Calu3 (cell line): ENCODE data around the gene RGS17. TPM values are rescaled to one million over a fixed set of nuclear protein-coding genes. Genes with fewer than 3 reads are reported as not detected.
A peak's percentile ranks its signal among the peaks of the same experiment; 100 is the strongest.

ENCODE experiments used
- BruUV-seq: library from RNA; stranded (reverse); fragments of 400-500 nt; replicated peaks from 2 replicates; lab custom pipeline; 2021; lab: Mats Ljungman, UMichigan
- CTCF ChIA-PET: fragments of 300-600 bp; sonication (Branson Sonifier 250); formaldehyde crosslinking; loops from one replicate; lab custom pipeline; 2022; ENCODE audit warnings: antibody characterized with exemption; lab: Charles Lee
- DNase-seq: peaks from one replicate; pipeline ENCODE4 v3.0.0; 2022
- H3K27ac Mint-ChIP-seq: one replicate; pipeline ENCODE4 v1.8.0; 2022; ENCODE audit warnings: mixed read lengths; ENCODE audit not compliant: unreplicated experiment
- H3K27me3 Mint-ChIP-seq: one replicate; pipeline ENCODE4 v1.8.0; 2022; ENCODE audit warnings: mixed read lengths; ENCODE audit not compliant: unreplicated experiment
- H3K36me3 Mint-ChIP-seq: one replicate; pipeline ENCODE4 v1.8.0; 2022; ENCODE audit warnings: mild to moderate bottlenecking, moderate library complexity, mixed read lengths; ENCODE audit not compliant: insufficient read depth, unreplicated experiment
- H3K4me1 Mint-ChIP-seq: one replicate; pipeline ENCODE4 v1.8.0; 2022; ENCODE audit warnings: mild to moderate bottlenecking, low read depth, mixed read lengths; ENCODE audit not compliant: unreplicated experiment
- H3K4me3 Mint-ChIP-seq: one replicate; pipeline ENCODE4 v1.8.0; 2022; ENCODE audit warnings: mild to moderate bottlenecking, low read depth, moderate library complexity, mixed read lengths; ENCODE audit not compliant: unreplicated experiment
- H3K9me3 Mint-ChIP-seq: one replicate; pipeline ENCODE4 v1.8.0; 2022; ENCODE audit warnings: low read depth, mixed read lengths; ENCODE audit not compliant: unreplicated experiment
- CTCF ChIP-seq: fragments of 200-600 bp; IDR thresholded peaks from one replicate; pipeline ENCODE4 v1.8.0; 2022; ENCODE audit warnings: antibody characterized with exemption; ENCODE audit not compliant: unreplicated experiment
- intact Hi-C: fragments of 100-400 bp; cut with micrococcal nuclease; formaldehyde crosslinking; loops from one replicate; pipeline ENCODE4 v1.10.0; 2022; ENCODE audit not compliant: unreplicated experiment
- total RNA-seq: library from RNA; stranded (reverse); gene quantifications from 2 replicates; pipeline ENCODE4 v1.2.3, GENCODE V29; 2022

RGS17 gene
- total RNA-seq, 1 experiment from 2014 or later, result 0.78 TPM

GRCh38 chr6:153024709-153025017 lies 106.4 kb downstream of the RGS17 start:
- H3K9me3 Mint-ChIP-seq, result no peaks in the 10 kb centered on the region
- no peaks in the 10 kb centered on the region for H3K36me3 Mint-ChIP-seq
- H3K27ac Mint-ChIP-seq, result no peak overlapping the region
- H3K4me1 Mint-ChIP-seq, result no peaks in the 10 kb centered on the region
- CTCF ChIA-PET, result no interaction called here
- TF ChIP-seq CTCF, result peak; percentile 11
- no peak overlapping the region for H3K4me3 Mint-ChIP-seq
- no peaks in the 10 kb centered on the region for H3K27me3 Mint-ChIP-seq
- intact Hi-C loops, result loop anchor here (2.0 to 5.0 kb wide), 3 partner anchors 70 to 277 kb away; no protein-coding TSS in a partner anchor
- BruUV-seq, result no TSS peak
- no peak for DNase-seq

GRCh38 chr6:153023977-153024708 lies 106.9 kb downstream of the RGS17 start:
- CTCF ChIA-PET, result interaction anchor here (0.6 kb wide), 1 partner anchor 413 kb away, joined by 5 read pairs; no protein-coding TSS in a partner anchor
- Mint-ChIP-seq H3K4me3 (no peak overlapping the region), H3K36me3 (no peaks in the 10 kb centered on the region), H3K27me3 (no peaks in the 10 kb centered on the region), H3K4me1 (no peaks in the 10 kb centered on the region), H3K27ac (no peak overlapping the region), H3K9me3 (no peaks in the 10 kb centered on the region)
- no TSS peak for BruUV-seq
- intact Hi-C loops, result loop anchor here (2.0 to 5.0 kb wide), 3 partner anchors 69 to 277 kb away; no protein-coding TSS in a partner anchor
- TF ChIP-seq CTCF, result peak; percentile 37
- DNase-seq, result peak; percentile 36

- H3K27me3 Mint-ChIP-seq, result no peaks in the 10 kb centered on the region
- no peak overlapping the region for H3K27ac Mint-ChIP-seq
- H3K36me3 Mint-ChIP-seq, result no peaks in the 10 kb centered on the region
- no peak for DNase-seq
- intact Hi-C loops, result no loop called here
- TF ChIP-seq CTCF, result no peak
- CTCF ChIA-PET, result no interaction called here
- H3K4me1 Mint-ChIP-seq, result no peaks in the 10 kb centered on the region
- BruUV-seq, result no TSS peak
- no peak overlapping the region for H3K4me3 Mint-ChIP-seq
- H3K9me3 Mint-ChIP-seq, result no peaks in the 10 kb centered on the region
Measured at GRCh38 chr6:153018355-153018754, 112.7 kb downstream of the RGS17 start.

GRCh38 chr6:153016846-153017245 lies 114.2 kb downstream of the RGS17 start:
- intact Hi-C loops, result no loop called here
- Mint-ChIP-seq H3K9me3 (no peaks in the 10 kb centered on the region), H3K4me3 (no peak overlapping the region), H3K27me3 (no peaks in the 10 kb centered on the region), H3K36me3 (no peaks in the 10 kb centered on the region), H3K27ac (no peak overlapping the region), H3K4me1 (no peaks in the 10 kb centered on the region)
- TF ChIP-seq CTCF, result no peak
- CTCF ChIA-PET, result no interaction called here
- BruUV-seq, result no TSS peak
- DNase-seq, result no peak
